ENCODE data around the gene HBA2. TPM values are rescaled to one million over a fixed set of nuclear protein-coding genes. Genes with fewer than 3 reads are reported as not detected.
"Not testable (repeated sequence)": the region's sequence is repeated elsewhere in the genome, so short reads cannot be mapped to it uniquely, and the experiment has no call there.

Gene HBA2
- total and polyA plus RNA-seq, 5 donors: 5.2 to 111 (median 42.6) TPM

- intact Hi-C loops (cut with DNase I): no loop called here
- no peaks in the 10 kb centered on the region for H3K4me1 ChIP-seq (ENCODE audit: control insufficient read depth, insufficient read depth, low read length)
- no peak for ATAC-seq
- no peak for DNase-seq
- no peaks in the 10 kb centered on the region for H3K27me3 ChIP-seq (ENCODE audit: control insufficient read depth, insufficient read depth)
- H3K9me3 ChIP-seq (ENCODE audit: control insufficient read depth, low read length): no peaks in the 10 kb centered on the region
- no peak overlapping the region for H3K4me3 ChIP-seq (ENCODE audit: low read length)
- WGBS: 38% methylated on average over 6 of the region's 6 CpGs
- no peak overlapping the region for H3K27ac ChIP-seq (ENCODE audit: low read length)
These were observed 13.4 kb upstream of the HBA2 start for GRCh38 chr16:159136-159849.

GRCh38 chr16:160242-160641, 12.4 kb upstream of the HBA2 start:
- H3K4me1 ChIP-seq (ENCODE audit: control insufficient read depth, insufficient read depth, low read length); DNase-seq; H3K9me3 ChIP-seq (ENCODE audit: control insufficient read depth, low read length); intact Hi-C loops (cut with DNase I); ATAC-seq; H3K27ac ChIP-seq (ENCODE audit: low read length); H3K4me3 ChIP-seq (ENCODE audit: low read length); H3K27me3 ChIP-seq (ENCODE audit: control insufficient read depth, insufficient read depth): not testable (repeated sequence)
- WGBS: 72% methylated on average over 20 of the region's 20 CpGs

- DNase-seq: no peak
These were observed 11.9 kb upstream of the HBA2 start for GRCh38 chr16:160691-161190.

GRCh38 chr16:162271-162991, 10.2 kb upstream of the HBA2 start:
- WGBS: 85% methylated on average over 13 of the region's 13 CpGs
- Histone ChIP-seq H3K4me1 (ENCODE audit: control insufficient read depth, insufficient read depth, low read length) (peaks cover 2% of the 10 kb centered on the region), H3K27ac (ENCODE audit: low read length) (no peak overlapping the region), H3K4me3 (ENCODE audit: low read length) (no peak overlapping the region), H3K27me3 (ENCODE audit: control insufficient read depth, insufficient read depth) (no peaks in the 10 kb centered on the region), H3K9me3 (ENCODE audit: control insufficient read depth, low read length) (no peaks in the 10 kb centered on the region)
- DNase-seq (no peak), ATAC-seq (no peak)
- intact Hi-C loops (cut with DNase I): no loop called here

More at GRCh38 chr16:160691-161190, 11.9 kb upstream of the HBA2 start:
- Histone ChIP-seq H3K4me1 (ENCODE audit: control insufficient read depth, insufficient read depth, low read length) (peaks cover 1% of the 10 kb centered on the region), H3K27me3 (ENCODE audit: control insufficient read depth, insufficient read depth) (no peaks in the 10 kb centered on the region), H3K9me3 (ENCODE audit: control insufficient read depth, low read length) (no peaks in the 10 kb centered on the region), H3K27ac (ENCODE audit: low read length) (no peak overlapping the region), H3K4me3 (ENCODE audit: low read length) (no peak overlapping the region)
- intact Hi-C loops (cut with DNase I): no loop called here
- WGBS: 63% methylated on average over 18 of the region's 18 CpGs
- ATAC-seq: no peak

GRCh38 chr16:163139-163538, 9.5 kb upstream of the HBA2 start:
- WGBS: 86% methylated on average over 10 of the region's 10 CpGs
- H3K9me3 ChIP-seq (ENCODE audit: control insufficient read depth, low read length); ATAC-seq; H3K27me3 ChIP-seq (ENCODE audit: control insufficient read depth, insufficient read depth); H3K27ac ChIP-seq (ENCODE audit: low read length); H3K4me1 ChIP-seq (ENCODE audit: control insufficient read depth, insufficient read depth, low read length); H3K4me3 ChIP-seq (ENCODE audit: low read length); intact Hi-C loops (cut with DNase I): not testable (repeated sequence)
- peak in 1 of 3 donors; percentile 23 for DNase-seq

- WGBS: 23% methylated on average over 2 of the region's 3 CpGs
- DNase-seq; intact Hi-C loops (cut with DNase I); H3K27ac ChIP-seq (ENCODE audit: low read length); H3K27me3 ChIP-seq (ENCODE audit: control insufficient read depth, insufficient read depth); H3K4me1 ChIP-seq (ENCODE audit: control insufficient read depth, insufficient read depth, low read length); H3K9me3 ChIP-seq (ENCODE audit: control insufficient read depth, low read length); H3K4me3 ChIP-seq (ENCODE audit: low read length): not testable (repeated sequence)
- ATAC-seq: peak; percentile 18 to 22
These were observed 9.0 kb upstream of the HBA2 start for GRCh38 chr16:163696-164095.

- 0% methylated on average over 11 of the region's 80 CpGs for WGBS
- DNase-seq; H3K27ac ChIP-seq (ENCODE audit: low read length); H3K4me1 ChIP-seq (ENCODE audit: control insufficient read depth, insufficient read depth, low read length); H3K27me3 ChIP-seq (ENCODE audit: control insufficient read depth, insufficient read depth); intact Hi-C loops (cut with DNase I); H3K9me3 ChIP-seq (ENCODE audit: control insufficient read depth, low read length); H3K4me3 ChIP-seq (ENCODE audit: low read length): not testable (repeated sequence)
- peak; percentile 22 to 36 for ATAC-seq
These were observed 8.4 kb upstream of the HBA2 start for GRCh38 chr16:164134-164823.

GRCh38 chr16:164827-165538, 7.7 kb upstream of the HBA2 start:
- Histone ChIP-seq H3K27me3 (ENCODE audit: control insufficient read depth, insufficient read depth) (no peaks in the 10 kb centered on the region), H3K9me3 (ENCODE audit: control insufficient read depth, low read length) (no peaks in the 10 kb centered on the region), H3K4me1 (ENCODE audit: control insufficient read depth, insufficient read depth, low read length) (peaks cover 2% of the 10 kb centered on the region), H3K4me3 (ENCODE audit: low read length) (peak overlapping the region; percentile 1), H3K27ac (ENCODE audit: low read length) (no peak overlapping the region)
- DNase-seq: peak in 1 of 3 donors; percentile 21
- WGBS: 3% methylated on average over 46 of the region's 77 CpGs
- intact Hi-C loops (cut with DNase I): no loop called here
- peak; percentile 33 to 37 for ATAC-seq

GRCh38 chr16:165539-166374, 6.9 kb upstream of the HBA2 start, which contains the start of gene HBM:
TSS of gene HBM (plus strand) at chr16:165978. CDS start at chr16:165998, 20 bp downstream.
- Histone ChIP-seq H3K27me3 (ENCODE audit: control insufficient read depth, insufficient read depth) (no peaks in the 10 kb centered on the region), H3K27ac (ENCODE audit: low read length) (no peak within 1 kb of the TSS), H3K4me3 (ENCODE audit: low read length) (peak within 1 kb of the TSS; percentile 1), H3K9me3 (ENCODE audit: control insufficient read depth, low read length) (no peaks in the 10 kb centered on the region), H3K4me1 (ENCODE audit: control insufficient read depth, insufficient read depth, low read length) (peaks cover 2% of the 10 kb centered on the region)
- ATAC-seq: no peak
- intact Hi-C loops (cut with DNase I): no loop called here
- peak in 1 of 3 donors; percentile 24 for DNase-seq
- 3% methylated on average over 75 of the region's 75 CpGs for WGBS
